Adrenal gland (tissue), 12 donors: ENCODE measurements around the gene SSTR1. TPM values are rescaled to one million over a fixed set of nuclear protein-coding genes. Genes with fewer than 3 reads are reported as not detected.

ENCODE experiments used
- DNase-seq, 7 donors: peaks; one replicate each; pipeline ENCODE4 v3.0.0-alpha.2; 2019 to 2020
- H3K27ac ChIP-seq, 5 donors: fragments of 200-600 bp; sonication (generic) in 4 of 5; 1 replicate in 3 of 5; 2 replicates in 2 of 5; pipeline versions ENCODE4 v1.5.1 to v1.8.0; 2016 to 2020; ENCODE audit warnings: mild to moderate bottlenecking in 1 of 5
- H3K27me3 ChIP-seq: fragments of 200-600 bp; 2 replicates; pipeline ENCODE4 v1.8.0; 2021
- H3K36me3 ChIP-seq, 2 donors: fragments of 200-600 bp; replicated peaks in 1 of 2; 1 replicate in 1 of 2; 2 replicates in 1 of 2; pipeline versions ENCODE4 v1.5.1 to v1.8.0; 2018 to 2022
- H3K4me1 ChIP-seq, 2 donors: fragments of 200-600 bp; replicated peaks in 1 of 2; 1 replicate in 1 of 2; 2 replicates in 1 of 2; pipeline versions ENCODE4 v1.5.1 to v1.8.0; 2018 to 2021
- H3K4me3 ChIP-seq, 4 donors: fragments of 200-600 bp; sonication (generic) in 3 of 4; one replicate each; pipeline ENCODE4 v1.5.1; 2016 to 2018
- H3K9me3 ChIP-seq, 3 donors: fragments of 200-600 bp; sonication (generic) in 1 of 3; replicated peaks in 1 of 3; 1 replicate in 2 of 3; 2 replicates in 1 of 3; pipeline versions ENCODE4 v1.5.1 to v1.8.0; 2016 to 2021
- POLR2A ChIP-seq, 2 donors: fragments of 450-650 bp; IDR thresholded peaks; one replicate each; pipeline ENCODE4 v1.6.1; 2017; ENCODE audit warnings: antibody characterized with exemption in 2 of 2, mild to moderate bottlenecking in 2 of 2, moderate library complexity in 1 of 2
- WGBS, 4 donors: extraction: QIAGEN DNeasy Blood & Tissue Kit in 2 of 4; methylation state at CpG; one replicate each; pipeline versions ENCODE4 v1.1.5 to v1.1.7; 2013 to 2017; 5-methylcytosine and 5-hydroxymethylcytosine counted together
- intact Hi-C, 2 donors: fragments of 100-400 bp; cut with DNase I; formaldehyde crosslinking; loops; one replicate each; pipeline versions ENCODE4 v1.14.1 to v1.15.0; 2022 to 2023
- polyA plus RNA-seq, 3 donors: library from polyadenylated mRNA; stranded (reverse); fragments of 200-250 nt in 2 of 3; fragments of 350-450 nt in 1 of 3; fragmentation: Illumina TruSeq in 1 of 3; extraction: RNeasy Lipid Tissue Mini Kit (QIAGEN cat#74804) in 1 of 3; gene quantifications; one replicate each; pipeline ENCODE4 v1.2.3, GENCODE V29; 2013 to 2014
- total RNA-seq, 9 donors: library from RNA; depleted of rRNA in 4 of 9; stranded (reverse); fragments of >200 nt in 4 of 9; fragments of 120-200 nt in 1 of 9; fragmentation: NEBNext Ultra II Directional in 1 of 9; extraction: Animal tissue kit (Norgen Biotek cat#: 25700) in 1 of 9; gene quantifications; one replicate each; pipeline versions ENCODE4 v1.1.0 to v1.2.4, GENCODE V29; 2013 to 2023
- TF ChIP-seq, protein P1 (sequence below), 6 experiments: fragments of 450-650 bp in 4 of 6; fragments of 200-600 bp in 2 of 6; sonication (generic) in 1 of 6; IDR thresholded peaks; 1 replicate in 5 of 6; 2 replicates in 1 of 6; pipeline versions ENCODE4 v1.5.1 to v1.8.0; 2016 to 2021; ENCODE audit warnings: antibody characterized with exemption in 6 of 6, mild to moderate bottlenecking in 2 of 6, moderate library complexity in 1 of 6
- donor health status: healthy with polysubstance abuse.
- donor health status: Bipolar disorder and iron deficiency.
- donor health status: DM: yes; HTN: yes; CAD: no.
- donor health status: DM: no; HTN: no; CAD: no.
- donor health status: DM: no; HTN: no; CAD: no.
- donor health status: DM: yes; HTN: yes; CAD: no.

SSTR1 gene
- total and polyA plus RNA-seq, 12 donors: under 0.01 to 0.65 (median 0.28) TPM; not detected in 2

DNA sequence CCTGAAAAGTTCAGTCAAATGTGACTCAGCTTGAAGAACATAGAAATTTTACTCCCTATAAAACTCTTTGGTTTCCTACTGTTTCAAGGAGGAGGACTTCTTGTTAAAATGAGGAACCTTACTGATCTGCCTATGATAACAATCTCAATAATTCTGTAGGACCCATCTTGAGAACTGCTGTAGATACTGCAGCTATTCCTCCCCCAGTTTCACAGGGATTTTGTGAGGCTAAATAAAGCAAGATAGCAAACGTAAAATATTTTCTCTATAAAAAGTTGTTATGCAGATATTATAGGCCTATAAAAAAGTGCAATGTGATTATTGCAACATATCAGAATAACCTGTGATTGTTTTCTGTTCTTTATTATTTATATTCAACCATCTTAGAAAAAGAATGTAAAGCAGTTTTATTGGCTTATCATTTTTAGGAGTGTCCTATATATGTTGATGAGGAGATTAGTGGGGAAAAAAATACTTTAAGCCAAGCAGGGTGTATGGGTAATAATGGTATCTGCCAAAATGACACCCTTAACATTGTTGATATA lies 36.1 kb downstream of the SSTR1 start:
- WGBS, 4 donors: 43 to 71% (median 60%) methylated on average over 1 of the region's 1 CpG
- DNase-seq: no peak
- H3K4me3 ChIP-seq: no peak overlapping the region
- H3K27me3 ChIP-seq: no peaks in the 10 kb centered on the region
- no peaks in the 10 kb centered on the region for H3K36me3 ChIP-seq
- H3K4me1 ChIP-seq: no peaks in the 10 kb centered on the region
- no peak for TF ChIP-seq POLR2A (IDR thresholded peaks at IDR 0.05)
- TF ChIP-seq, protein P1, sequence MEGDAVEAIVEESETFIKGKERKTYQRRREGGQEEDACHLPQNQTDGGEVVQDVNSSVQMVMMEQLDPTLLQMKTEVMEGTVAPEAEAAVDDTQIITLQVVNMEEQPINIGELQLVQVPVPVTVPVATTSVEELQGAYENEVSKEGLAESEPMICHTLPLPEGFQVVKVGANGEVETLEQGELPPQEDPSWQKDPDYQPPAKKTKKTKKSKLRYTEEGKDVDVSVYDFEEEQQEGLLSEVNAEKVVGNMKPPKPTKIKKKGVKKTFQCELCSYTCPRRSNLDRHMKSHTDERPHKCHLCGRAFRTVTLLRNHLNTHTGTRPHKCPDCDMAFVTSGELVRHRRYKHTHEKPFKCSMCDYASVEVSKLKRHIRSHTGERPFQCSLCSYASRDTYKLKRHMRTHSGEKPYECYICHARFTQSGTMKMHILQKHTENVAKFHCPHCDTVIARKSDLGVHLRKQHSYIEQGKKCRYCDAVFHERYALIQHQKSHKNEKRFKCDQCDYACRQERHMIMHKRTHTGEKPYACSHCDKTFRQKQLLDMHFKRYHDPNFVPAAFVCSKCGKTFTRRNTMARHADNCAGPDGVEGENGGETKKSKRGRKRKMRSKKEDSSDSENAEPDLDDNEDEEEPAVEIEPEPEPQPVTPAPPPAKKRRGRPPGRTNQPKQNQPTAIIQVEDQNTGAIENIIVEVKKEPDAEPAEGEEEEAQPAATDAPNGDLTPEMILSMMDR (IDR thresholded peaks at IDR 0.05): no peak
- no peak overlapping the region for H3K27ac ChIP-seq
- intact Hi-C loops: no loop called here
- H3K9me3 ChIP-seq: no peaks in the 10 kb centered on the region

DNA sequence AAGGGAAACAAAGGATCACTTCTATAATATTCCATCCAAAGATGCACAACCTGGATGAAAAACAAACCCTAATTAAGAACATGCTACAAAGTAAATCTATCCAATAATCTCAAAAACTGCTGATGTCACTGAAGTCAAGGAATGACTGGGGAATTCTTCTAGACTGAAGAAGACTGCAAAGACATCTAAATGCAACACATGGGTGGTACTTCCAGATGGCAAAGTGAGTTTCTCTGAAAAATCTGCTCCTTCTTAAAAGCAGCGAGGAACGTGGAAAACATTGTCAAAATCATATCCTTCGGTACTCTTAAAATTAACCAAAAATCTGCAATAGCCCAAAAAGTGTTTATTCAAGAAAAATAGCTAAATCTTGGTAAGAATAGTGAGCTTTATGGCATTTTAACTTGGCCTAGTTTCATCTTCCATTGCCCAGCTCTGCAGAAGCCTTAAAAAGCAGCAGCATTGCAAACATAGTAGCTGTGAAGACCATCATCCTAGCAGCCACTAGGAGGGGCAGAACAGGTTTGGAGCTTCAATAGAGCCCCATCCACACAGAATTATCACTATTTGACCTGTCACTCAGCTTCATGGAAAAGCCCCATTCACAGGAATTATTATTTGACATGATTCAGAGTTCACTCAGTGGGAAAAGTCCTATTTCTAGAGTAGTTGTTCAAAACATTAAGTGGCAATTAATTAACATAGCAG lies 40.8 kb downstream of the SSTR1 start:
- no peaks in the 10 kb centered on the region for H3K36me3 ChIP-seq
- no peak for TF ChIP-seq POLR2A (IDR thresholded peaks at IDR 0.05)
- TF ChIP-seq, protein P1 (IDR thresholded peaks at IDR 0.05): no peak
- H3K27ac ChIP-seq: no peak overlapping the region
- DNase-seq: no peak
- H3K27me3 ChIP-seq: no peaks in the 10 kb centered on the region
- intact Hi-C loops: no loop called here
- no peak overlapping the region for H3K4me3 ChIP-seq
- WGBS, 4 donors: 92 to 99% (median 92%) methylated on average over 3 of the region's 3 CpGs
- no peaks in the 10 kb centered on the region for H3K9me3 ChIP-seq
- H3K4me1 ChIP-seq: no peaks in the 10 kb centered on the region

DNA sequence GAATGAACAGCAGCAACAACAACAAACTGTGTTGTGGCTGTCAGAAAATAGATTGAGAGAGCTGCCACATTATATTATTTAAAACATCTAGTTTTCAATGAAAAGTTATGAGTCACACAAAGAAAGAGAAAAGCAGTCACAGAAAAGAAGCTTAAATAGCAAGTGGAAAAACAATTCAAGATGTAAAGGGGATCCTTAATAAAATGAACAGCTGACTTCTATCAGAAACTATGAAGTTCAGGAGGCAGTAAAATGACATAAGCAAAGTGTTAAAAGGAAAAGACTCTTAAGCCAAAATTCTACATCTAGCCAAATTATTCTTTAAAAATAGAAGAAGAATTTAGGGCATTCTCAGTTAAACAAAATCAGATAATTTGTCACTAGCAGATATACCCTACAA lies 42.6 kb downstream of the SSTR1 start:
- H3K9me3 ChIP-seq: no peaks in the 10 kb centered on the region
- no peak overlapping the region for H3K27ac ChIP-seq
- intact Hi-C loops: no loop called here
- no peaks in the 10 kb centered on the region for H3K36me3 ChIP-seq
- DNase-seq: no peak
- H3K4me1 ChIP-seq: no peaks in the 10 kb centered on the region
- H3K4me3 ChIP-seq: no peak overlapping the region
- no peak for TF ChIP-seq POLR2A (IDR thresholded peaks at IDR 0.05)
- TF ChIP-seq, protein P1 (IDR thresholded peaks at IDR 0.05): no peak
- peaks cover 1% of the 10 kb centered on the region for H3K27me3 ChIP-seq

DNA sequence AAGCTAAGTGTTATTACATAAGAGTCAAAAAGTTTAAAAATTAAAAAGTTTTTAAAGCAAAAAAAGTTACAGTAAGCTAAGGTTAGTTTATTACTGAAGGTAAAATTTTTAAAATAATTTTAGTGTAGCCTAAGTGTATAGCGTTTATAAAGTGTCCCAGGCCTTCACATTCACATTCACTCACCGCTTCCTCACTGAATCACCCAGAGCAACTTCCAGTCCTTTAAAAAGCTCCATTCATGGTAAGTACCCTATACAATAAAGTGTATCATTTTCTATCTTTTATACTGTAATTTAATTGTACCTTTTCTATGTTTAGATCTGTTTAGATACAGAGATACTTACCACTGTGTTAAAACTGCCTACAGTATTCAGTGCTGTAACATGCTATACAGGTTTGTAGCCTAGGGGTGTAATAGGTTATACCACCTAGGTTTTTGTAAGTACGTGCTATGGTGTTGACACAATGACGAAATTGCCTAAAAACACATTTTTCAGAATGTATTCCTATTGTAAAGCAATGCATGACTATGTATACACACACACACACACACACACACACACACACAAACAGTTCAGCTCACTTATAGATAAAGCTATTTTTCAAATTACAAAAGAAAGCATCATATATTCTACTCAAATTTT lies 44.5 kb downstream of the SSTR1 start:
- H3K4me1 ChIP-seq: no peaks in the 10 kb centered on the region
- no peak overlapping the region for H3K27ac ChIP-seq
- no peak overlapping the region for H3K4me3 ChIP-seq
- intact Hi-C loops: no loop called here
- TF ChIP-seq, protein P1 (IDR thresholded peaks at IDR 0.05): no peak
- TF ChIP-seq POLR2A (IDR thresholded peaks at IDR 0.05): no peak
- H3K27me3 ChIP-seq: peaks cover 6% of the 10 kb centered on the region
- no peaks in the 10 kb centered on the region for H3K9me3 ChIP-seq
- no peaks in the 10 kb centered on the region for H3K36me3 ChIP-seq
- DNase-seq: no peak
- 65 to 77% (median 68%) methylated on average over 4 of the region's 4 CpGs for WGBS, 4 donors
